HG02571 (cell line): ENCODE measurements around the gene PLXNA4.

Experiments
- ATAC-seq: cut with Tn5 transposase; IDR thresholded peaks from one replicate; pipeline ENCODE4 v1.9.1; 2021; ENCODE audit warnings: mild to moderate bottlenecking, moderate library complexity; ENCODE audit not compliant: unreplicated experiment

PLXNA4 gene

GRCh38 chr7:132476541-132476940 lies 99.7 kb downstream of the PLXNA4 start:
- no peak for ATAC-seq

GRCh38 chr7:132475669-132476116 lies 100.6 kb downstream of the PLXNA4 start:
- no peak for ATAC-seq

- no peak for ATAC-seq
These were observed 101.1 kb downstream of the PLXNA4 start for GRCh38 chr7:132475037-132475668.

DNA sequence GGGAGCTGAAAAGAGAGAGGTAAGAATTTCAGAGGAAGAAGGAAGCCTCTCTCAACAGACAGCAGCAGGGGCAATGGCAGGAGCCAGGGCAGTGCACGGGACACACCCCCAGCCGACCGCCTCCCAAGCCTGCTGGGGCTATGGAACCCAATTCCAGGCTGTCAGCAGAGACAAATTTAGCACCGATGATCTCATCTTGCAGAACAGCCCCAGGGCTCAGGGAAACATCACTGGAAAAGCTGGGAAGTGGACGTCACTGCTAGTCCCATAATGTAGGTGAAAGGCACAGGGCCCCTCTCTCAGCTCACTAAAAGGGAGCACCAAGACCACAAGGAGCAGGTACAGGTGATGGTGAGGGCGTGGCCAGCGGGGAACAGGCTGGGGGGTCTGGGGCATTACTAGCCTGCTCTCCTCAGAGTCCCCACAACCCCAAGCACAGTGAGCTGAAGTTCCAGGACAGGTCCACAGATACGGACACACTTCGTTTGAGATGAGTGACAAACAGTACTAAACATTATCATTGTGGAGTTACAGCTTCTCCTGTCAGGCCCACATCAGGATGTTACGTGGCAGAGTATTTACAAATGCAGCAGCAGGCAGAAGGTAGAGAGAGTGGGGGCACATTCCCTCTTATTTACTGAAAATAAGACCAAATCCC lies 103.7 kb downstream of the PLXNA4 start:
- no peak for ATAC-seq

- ATAC-seq, result no peak
These were observed 104.8 kb downstream of the PLXNA4 start for GRCh38 chr7:132471515-132471914.

- no peak for ATAC-seq
These were observed 106.6 kb downstream of the PLXNA4 start for GRCh38 chr7:132469681-132470080.

DNA sequence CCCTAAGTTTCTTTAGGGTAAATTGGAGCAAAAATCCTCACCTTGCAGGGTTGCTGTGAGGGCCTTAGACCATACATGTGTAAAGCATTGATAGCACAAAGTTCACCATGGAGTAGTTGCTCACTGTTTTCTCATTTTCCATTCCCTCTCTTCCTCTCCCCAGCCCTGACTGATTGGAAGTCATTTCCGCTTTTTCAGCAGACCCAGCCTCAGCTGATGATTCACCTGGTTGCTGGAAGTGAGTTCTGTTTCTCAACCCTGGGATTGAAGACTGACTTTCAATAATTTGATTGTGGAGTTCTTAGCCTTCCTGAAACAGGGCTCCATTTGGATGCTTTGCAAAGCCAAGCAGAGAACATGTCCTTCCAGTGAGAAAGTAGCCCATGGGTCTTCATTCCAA lies 107.0 kb downstream of the PLXNA4 start:
- ATAC-seq, result no peak

DNA sequence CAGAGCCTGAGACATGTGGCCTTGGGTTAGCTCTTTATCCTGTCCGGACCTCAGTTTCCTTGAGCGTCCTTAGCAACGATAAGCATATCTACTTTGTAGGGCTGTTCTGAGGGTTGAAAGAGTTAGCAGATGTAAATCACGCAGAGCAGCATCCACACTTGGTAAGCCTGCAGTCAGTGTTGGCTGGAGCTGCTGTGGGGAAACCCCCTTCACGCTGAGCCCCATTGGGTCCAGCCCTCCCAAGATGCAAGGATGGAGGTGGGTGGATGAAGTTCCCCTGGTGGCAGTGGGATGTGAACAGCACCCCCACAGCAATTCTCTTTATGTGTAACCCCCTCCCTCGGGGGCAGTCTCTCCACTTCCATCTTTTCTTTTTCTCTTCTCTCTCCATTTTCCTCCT lies 109.9 kb downstream of the PLXNA4 start:
- no peak for ATAC-seq

- ATAC-seq, result no peak
These were observed 110.8 kb downstream of the PLXNA4 start for GRCh38 chr7:132465516-132465915.

DNA sequence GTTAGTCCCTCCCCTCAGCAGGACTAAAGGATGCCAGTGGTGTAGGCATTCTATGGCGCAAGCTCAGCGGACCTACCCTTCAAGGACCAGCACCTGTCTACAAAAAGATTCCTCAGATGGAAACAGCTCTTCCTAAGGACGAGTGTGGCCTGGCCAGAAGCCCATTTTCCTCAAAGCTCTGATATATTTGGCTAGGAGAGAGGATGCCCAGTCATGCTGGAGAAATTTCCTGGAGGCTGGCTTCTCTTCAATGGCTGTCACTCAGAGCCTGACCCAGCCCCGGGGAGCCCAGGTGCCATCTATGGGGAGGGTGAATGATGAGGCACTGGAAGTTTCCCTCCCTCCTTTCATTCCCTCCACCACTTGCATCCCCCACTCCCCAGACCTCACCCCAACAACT lies 111.5 kb downstream of the PLXNA4 start:
- ATAC-seq, result no peak

DNA sequence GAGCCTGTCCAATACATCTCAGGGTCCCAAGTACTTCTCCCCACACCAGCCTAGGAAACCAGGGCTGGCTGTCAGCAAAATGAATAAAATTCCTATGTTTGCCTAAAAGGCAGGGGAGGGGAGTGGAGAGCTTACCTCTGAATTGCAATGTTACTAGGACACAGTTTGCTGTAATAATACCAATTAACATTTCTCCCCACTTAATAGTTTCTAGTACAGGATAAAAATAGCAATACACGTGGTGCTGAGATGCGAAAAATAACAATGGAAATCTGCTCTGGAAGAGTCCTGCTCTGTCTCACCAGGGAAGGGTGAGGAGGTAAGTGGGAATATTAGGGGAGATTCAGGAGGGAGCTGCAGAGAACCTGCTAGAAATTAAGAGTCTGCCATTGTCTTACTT lies 112.3 kb downstream of the PLXNA4 start:
- ATAC-seq, result no peak

GRCh38 chr7:132462478-132462877 lies 113.8 kb downstream of the PLXNA4 start:
- no peak for ATAC-seq

GRCh38 chr7:132461032-132461592 lies 115.2 kb downstream of the PLXNA4 start:
- ATAC-seq, result no peak

- no peak for ATAC-seq
These were observed 117.5 kb downstream of the PLXNA4 start for GRCh38 chr7:132458729-132459128.

DNA sequence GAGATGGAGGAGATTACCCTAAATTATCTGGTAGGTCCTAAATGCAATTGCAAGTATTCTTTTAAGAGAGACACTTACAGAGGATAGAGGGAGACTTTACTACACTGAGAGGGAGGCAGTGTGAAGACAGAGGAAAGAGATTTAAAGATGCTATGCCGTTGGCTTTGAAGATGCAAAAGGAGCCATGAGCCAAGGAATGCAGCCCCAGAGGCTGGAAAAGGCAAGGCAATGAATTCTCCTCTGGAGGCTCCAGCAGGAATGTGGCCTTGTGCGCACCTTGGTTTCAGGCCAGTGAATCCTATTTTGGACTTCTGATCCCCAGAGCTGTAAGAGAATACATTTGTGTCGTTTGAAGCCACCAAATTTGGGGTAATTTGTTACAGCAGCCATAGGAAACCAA lies 118.6 kb downstream of the PLXNA4 start:
- ATAC-seq, result no peak

- no peak for ATAC-seq
These were observed 119.9 kb downstream of the PLXNA4 start for GRCh38 chr7:132456418-132456817.

- ATAC-seq, result no peak
These were observed 120.9 kb downstream of the PLXNA4 start for GRCh38 chr7:132455378-132455777.

GRCh38 chr7:132453826-132454225 lies 122.4 kb downstream of the PLXNA4 start:
- ATAC-seq, result no peak

- no peak for ATAC-seq
These were observed 125.1 kb downstream of the PLXNA4 start for GRCh38 chr7:132451161-132451560.

DNA sequence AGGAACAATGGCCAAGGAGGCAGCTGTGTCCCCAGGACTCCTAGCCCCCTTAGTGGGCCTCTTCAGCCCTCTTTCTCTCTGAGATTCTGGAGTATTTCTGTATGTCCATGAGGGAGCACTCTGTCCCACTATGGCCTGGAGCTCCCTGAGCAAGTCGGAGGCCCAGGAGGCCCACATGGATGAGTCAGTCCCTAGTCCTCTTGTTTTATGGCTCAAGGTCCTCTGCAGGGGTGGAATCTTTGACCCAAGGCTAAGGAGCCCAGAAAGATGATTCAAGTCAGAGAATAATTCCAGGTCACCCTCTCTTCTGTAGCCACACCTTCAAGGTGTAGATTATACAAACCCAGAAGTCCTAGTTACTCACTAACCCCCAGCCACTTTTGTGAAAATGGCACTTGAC lies 125.6 kb downstream of the PLXNA4 start:
- ATAC-seq, result no peak

- ATAC-seq, result no peak
These were observed 126.1 kb downstream of the PLXNA4 start for GRCh38 chr7:132450188-132450587.

DNA sequence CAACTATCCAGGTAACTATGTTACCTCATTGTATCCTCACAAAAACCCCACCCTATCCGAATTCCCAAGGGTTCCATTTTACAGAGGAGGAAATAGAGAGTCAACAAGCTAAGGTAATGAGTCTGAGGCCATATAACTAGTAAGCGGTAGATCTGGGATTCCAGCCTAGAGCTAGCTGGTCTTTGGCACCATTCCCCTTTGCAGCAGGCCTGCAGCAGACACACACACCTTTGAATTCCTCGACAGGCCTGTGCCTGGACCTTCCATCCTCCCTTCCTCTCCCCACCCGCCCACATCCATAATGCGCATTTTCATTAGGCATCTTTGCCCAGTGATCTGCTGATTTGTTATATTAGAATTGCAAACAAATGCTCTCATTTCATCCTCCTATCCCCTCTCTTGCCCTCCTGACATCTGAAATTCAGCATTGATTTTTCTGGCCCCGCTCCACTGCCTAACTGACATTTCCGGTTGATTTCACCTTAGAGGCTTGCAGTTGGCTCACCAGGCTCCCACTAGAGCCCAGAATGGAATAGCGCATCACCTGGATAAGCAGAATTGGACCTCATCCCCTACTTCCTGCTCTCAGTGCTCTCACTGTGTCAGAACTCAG lies 129.5 kb downstream of the PLXNA4 start:
- no peak for ATAC-seq
